HL-60 (cell line): ENCODE results near the gene YBX3.

Experiments used
- GABPA ChIP-seq: IDR thresholded peaks from 2 replicates; pipeline ENCODE4 v1.6.1; 2012; ENCODE audit warnings: low read depth
- POLR2AphosphoS5 ChIP-seq: IDR thresholded peaks from 2 replicates; pipeline ENCODE4 v1.6.1; 2012; ENCODE audit warnings: low read depth
- SPI1 ChIP-seq: IDR thresholded peaks from 2 replicates; pipeline ENCODE4 v1.6.1; 2012; ENCODE audit warnings: low read depth, mild to moderate bottlenecking, borderline replicate concordance
- TF ChIP-seq, protein P1 (sequence below): IDR thresholded peaks from one replicate; pipeline ENCODE4 v1.5.1; 2011; ENCODE audit warnings: low read length, control low read depth, inconsistent platforms; ENCODE audit not compliant: insufficient read depth
- TF ChIP-seq, protein P2 (sequence below): IDR thresholded peaks from 2 replicates; pipeline ENCODE4 v1.6.1; 2012; ENCODE audit warnings: low read depth; ENCODE audit not compliant: insufficient replicate concordance

DNA sequence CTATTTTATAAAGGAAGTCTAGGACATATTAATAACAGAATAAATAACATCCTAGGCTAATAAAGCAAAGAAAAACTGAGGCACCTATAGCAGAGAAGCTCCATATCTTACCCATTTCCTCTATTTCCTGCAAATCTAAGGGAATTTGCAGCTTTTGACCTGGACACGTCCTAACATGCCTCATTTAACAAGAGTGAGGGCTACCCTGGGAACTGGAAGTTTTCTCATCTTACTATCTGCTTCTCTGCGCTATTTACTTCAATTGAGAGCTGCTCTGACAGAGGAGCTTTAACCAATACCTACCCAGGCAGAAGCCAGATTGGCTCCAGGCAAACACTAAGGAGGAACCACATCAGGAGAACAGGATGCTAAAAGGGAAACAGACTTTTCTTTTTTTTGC lies 5.7 kb downstream of the YBX3 start:
- no peak for TF ChIP-seq POLR2AphosphoS5
- TF ChIP-seq, protein P1, sequence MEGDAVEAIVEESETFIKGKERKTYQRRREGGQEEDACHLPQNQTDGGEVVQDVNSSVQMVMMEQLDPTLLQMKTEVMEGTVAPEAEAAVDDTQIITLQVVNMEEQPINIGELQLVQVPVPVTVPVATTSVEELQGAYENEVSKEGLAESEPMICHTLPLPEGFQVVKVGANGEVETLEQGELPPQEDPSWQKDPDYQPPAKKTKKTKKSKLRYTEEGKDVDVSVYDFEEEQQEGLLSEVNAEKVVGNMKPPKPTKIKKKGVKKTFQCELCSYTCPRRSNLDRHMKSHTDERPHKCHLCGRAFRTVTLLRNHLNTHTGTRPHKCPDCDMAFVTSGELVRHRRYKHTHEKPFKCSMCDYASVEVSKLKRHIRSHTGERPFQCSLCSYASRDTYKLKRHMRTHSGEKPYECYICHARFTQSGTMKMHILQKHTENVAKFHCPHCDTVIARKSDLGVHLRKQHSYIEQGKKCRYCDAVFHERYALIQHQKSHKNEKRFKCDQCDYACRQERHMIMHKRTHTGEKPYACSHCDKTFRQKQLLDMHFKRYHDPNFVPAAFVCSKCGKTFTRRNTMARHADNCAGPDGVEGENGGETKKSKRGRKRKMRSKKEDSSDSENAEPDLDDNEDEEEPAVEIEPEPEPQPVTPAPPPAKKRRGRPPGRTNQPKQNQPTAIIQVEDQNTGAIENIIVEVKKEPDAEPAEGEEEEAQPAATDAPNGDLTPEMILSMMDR: no peak
- no peak for TF ChIP-seq SPI1
- no peak for TF ChIP-seq GABPA
- TF ChIP-seq, protein P2, sequence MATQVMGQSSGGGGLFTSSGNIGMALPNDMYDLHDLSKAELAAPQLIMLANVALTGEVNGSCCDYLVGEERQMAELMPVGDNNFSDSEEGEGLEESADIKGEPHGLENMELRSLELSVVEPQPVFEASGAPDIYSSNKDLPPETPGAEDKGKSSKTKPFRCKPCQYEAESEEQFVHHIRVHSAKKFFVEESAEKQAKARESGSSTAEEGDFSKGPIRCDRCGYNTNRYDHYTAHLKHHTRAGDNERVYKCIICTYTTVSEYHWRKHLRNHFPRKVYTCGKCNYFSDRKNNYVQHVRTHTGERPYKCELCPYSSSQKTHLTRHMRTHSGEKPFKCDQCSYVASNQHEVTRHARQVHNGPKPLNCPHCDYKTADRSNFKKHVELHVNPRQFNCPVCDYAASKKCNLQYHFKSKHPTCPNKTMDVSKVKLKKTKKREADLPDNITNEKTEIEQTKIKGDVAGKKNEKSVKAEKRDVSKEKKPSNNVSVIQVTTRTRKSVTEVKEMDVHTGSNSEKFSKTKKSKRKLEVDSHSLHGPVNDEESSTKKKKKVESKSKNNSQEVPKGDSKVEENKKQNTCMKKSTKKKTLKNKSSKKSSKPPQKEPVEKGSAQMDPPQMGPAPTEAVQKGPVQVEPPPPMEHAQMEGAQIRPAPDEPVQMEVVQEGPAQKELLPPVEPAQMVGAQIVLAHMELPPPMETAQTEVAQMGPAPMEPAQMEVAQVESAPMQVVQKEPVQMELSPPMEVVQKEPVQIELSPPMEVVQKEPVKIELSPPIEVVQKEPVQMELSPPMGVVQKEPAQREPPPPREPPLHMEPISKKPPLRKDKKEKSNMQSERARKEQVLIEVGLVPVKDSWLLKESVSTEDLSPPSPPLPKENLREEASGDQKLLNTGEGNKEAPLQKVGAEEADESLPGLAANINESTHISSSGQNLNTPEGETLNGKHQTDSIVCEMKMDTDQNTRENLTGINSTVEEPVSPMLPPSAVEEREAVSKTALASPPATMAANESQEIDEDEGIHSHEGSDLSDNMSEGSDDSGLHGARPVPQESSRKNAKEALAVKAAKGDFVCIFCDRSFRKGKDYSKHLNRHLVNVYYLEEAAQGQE: no peak
